ENCODE measurements around the gene CLEC2B.

GRCh38 chr12:9809338-9809737, 59.8 kb downstream of the CLEC2B start:
- TF ChIP-seq EZH2phosphoT487 (conservative IDR thresholded peaks at IDR 0.05; ENCODE audit: low read length): no peak
- TF ChIP-seq, protein P1, sequence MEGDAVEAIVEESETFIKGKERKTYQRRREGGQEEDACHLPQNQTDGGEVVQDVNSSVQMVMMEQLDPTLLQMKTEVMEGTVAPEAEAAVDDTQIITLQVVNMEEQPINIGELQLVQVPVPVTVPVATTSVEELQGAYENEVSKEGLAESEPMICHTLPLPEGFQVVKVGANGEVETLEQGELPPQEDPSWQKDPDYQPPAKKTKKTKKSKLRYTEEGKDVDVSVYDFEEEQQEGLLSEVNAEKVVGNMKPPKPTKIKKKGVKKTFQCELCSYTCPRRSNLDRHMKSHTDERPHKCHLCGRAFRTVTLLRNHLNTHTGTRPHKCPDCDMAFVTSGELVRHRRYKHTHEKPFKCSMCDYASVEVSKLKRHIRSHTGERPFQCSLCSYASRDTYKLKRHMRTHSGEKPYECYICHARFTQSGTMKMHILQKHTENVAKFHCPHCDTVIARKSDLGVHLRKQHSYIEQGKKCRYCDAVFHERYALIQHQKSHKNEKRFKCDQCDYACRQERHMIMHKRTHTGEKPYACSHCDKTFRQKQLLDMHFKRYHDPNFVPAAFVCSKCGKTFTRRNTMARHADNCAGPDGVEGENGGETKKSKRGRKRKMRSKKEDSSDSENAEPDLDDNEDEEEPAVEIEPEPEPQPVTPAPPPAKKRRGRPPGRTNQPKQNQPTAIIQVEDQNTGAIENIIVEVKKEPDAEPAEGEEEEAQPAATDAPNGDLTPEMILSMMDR (IDR thresholded peaks at IDR 0.05; ENCODE audit: insufficient read depth, low read length, poor library complexity, severe bottlenecking): no peak

Data from SU-DHL-6 (cell line).